Astrocyte of the cerebellum (primary cell): ENCODE measurements around the gene CD58.

Source experiments
- DNase-seq: peaks from one replicate; pipeline ENCODE4 v3.0.0-alpha.2; 2011; ENCODE audit warnings: low read depth
- H3K4me3 ChIP-seq: 2 replicates; pipeline ENCODE4 v1.5.1; 2011; ENCODE audit warnings: mild to moderate bottlenecking, low read depth, low read length, moderate library complexity
- in situ Hi-C: cut with HindIII; loops from 2 replicates; pipeline ENCODE4 v1.10.0; 2017; ENCODE audit warnings: low sequenced_read_pairs
- TF ChIP-seq, protein P1 (sequence below): IDR thresholded peaks from 2 replicates; pipeline ENCODE4 v1.5.1; 2012; ENCODE audit warnings: low read length, low read depth, moderate library complexity, mild to moderate bottlenecking; ENCODE audit errors: missing control alignments

Gene CD58

DNA sequence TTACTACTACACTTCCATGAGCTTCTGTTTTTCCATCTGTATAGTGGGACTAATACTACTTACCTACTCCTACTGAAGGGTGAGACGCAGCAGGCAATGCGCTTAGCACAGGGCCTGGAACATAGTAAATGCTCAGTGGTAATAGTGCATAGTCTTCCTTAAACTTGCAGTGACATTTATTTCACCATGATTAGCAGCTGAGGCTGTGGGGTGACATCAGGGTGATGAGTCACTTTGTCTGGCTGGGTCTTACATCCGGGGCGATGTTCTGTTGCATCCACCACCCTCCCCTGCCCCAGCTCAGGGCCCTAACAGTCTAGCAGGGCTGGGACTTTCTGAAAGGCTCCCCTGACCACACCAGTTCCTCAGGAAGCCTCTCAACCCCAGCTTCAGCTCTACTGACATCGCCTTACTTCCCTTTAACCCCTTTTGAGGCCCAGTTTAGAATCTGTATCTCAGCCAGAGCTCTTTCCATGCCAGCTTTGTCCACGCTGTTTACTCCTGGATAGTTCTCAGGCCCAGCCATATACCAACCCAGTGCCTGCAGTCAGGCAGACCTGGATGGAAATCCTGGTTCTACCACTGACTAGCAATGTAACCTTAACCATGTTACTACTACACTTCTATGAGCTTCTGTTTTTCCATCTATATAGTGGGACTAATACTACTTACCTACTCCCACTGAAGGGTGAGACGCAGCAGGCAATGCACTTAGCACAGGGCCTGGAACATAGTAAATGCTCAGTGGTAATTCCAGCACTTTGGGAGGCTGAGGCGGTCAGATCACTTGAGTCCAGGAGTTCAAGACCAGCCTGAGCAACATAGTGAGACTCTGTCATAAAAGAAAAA, 66.3 kb downstream of the CD58 start:
- in situ Hi-C loops, result no loop called here
- H3K4me3 ChIP-seq, result no peak overlapping the region
- no peak for DNase-seq
- TF ChIP-seq, protein P1, sequence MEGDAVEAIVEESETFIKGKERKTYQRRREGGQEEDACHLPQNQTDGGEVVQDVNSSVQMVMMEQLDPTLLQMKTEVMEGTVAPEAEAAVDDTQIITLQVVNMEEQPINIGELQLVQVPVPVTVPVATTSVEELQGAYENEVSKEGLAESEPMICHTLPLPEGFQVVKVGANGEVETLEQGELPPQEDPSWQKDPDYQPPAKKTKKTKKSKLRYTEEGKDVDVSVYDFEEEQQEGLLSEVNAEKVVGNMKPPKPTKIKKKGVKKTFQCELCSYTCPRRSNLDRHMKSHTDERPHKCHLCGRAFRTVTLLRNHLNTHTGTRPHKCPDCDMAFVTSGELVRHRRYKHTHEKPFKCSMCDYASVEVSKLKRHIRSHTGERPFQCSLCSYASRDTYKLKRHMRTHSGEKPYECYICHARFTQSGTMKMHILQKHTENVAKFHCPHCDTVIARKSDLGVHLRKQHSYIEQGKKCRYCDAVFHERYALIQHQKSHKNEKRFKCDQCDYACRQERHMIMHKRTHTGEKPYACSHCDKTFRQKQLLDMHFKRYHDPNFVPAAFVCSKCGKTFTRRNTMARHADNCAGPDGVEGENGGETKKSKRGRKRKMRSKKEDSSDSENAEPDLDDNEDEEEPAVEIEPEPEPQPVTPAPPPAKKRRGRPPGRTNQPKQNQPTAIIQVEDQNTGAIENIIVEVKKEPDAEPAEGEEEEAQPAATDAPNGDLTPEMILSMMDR, result no peak

DNA sequence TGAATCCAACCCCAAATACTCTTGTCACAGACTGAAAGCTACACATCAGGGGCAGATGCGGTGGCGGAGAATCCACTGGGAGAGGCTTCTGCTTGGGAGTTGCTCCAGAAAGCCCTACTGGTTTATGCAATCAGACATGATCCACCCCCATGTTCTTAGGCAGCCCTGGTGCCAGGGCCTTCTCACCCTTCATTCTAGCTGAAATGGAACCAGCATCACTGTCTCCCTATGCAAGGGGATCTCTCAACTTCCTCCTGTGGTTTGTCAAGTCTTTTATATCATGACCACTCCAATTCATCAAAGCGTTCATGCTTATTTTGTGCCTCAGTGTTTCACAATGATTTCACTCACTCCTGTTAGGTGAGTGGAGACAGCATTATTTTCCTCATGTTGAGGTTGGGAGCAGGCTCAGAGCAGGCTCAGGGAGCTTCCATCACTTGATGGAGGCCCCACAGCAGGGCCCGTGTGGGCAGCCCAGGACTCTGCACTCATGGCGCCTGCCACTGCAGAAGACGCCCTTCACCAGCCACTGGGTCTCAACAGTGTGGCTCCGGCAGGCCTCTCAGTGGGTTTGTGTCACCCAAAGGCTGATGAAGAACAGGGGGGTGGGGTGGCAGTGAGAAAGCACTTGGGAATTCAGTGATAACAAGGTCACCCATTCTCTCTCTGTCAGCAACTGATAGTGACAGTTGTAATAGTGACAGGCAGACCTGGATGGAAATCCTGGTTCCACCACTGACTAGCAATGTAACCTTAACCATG, 67.1 kb downstream of the CD58 start:
- DNase-seq, result no peak

DNA sequence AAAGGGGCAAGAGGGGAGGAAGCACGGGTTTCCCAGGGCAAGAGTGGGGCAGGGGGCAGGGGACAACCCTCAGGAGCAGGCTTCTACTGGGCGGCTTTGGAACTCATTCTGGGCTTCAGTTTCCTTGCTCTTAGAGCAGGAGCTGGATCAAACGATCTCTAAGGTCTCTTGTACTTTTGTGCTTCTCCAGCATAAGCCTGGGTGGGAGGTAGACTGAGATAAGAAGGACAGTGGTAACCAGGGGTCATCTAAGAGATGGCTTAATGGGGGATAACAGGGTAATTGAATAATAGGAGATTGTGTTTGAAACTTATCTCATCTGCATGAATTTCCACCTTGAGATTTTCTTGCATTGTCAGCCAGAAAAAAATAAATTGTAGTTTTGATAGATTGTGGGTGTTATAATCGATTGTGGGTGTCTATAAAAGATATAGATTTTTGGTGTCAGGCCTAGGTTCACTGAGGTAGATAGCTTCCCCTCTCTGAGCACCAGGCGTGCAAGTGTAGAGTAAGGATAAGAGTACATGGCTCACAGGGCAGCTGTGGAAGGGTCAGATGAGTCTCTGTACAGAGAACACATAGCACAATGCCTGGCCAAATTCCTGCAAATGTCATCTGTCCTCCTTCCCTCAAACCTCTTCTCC, 68.0 kb downstream of the CD58 start:
- TF ChIP-seq, protein P1, result no peak
- no peak overlapping the region for H3K4me3 ChIP-seq
- in situ Hi-C loops, result no loop called here
- DNase-seq, result no peak

More for the DNA sequence above, 67.1 kb downstream of the CD58 start:
- TF ChIP-seq, protein P1, result no peak
- H3K4me3 ChIP-seq, result no peak overlapping the region
- in situ Hi-C loops, result no loop called here

DNA sequence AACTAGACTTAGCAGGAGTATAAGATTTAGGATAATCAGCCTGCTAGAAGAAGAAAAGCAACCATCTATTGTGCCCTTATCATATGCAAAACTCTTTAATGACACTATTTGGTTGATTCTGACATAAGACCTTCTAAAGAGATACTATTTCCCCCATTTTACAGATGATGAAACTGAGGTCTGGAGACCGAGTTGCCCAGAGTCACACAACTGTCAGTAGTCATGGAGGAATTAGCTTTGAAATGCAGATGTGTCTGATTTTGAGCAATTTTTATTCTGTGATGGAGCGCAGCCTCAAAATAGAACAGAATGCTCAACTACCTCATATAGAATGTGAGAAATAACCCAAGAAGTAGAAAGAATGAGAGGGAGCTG, 69.0 kb downstream of the CD58 start:
- in situ Hi-C loops, result no loop called here
- H3K4me3 ChIP-seq, result no peak overlapping the region
- TF ChIP-seq, protein P1, result no peak
- DNase-seq, result no peak

DNA sequence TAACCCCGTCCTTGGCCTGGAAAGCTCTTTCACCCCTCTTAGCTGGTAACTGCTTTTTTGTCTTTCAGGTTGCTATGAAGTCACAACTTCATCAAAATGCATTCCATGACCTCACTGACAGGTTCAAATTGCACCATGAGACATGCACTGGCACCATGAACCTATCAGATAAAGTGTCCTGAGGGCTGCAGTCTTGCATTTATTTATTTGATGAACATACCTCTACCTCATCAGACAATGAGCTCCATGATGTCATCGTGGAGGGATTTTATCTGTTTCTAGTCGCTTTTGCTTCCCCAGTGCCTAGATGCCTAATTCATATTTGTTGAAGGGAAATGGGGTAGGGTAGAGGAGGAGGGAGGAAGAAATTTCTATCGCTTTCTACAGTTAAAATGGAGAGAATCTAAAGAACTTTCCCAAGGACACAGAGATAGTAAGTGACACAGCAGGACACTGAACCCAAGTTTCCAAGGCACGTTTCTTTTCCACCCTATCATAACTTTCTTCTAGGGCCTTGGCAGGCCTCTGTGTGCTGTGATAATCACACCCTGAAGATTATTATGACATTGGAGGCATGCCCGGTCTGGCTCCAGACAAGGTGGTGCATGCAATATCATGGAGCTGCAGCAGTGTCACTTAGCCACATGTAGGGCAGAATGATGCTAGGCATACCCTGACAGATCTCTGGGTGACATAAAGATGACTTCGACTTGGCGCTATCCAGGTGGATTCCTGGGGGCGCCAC, 69.5 kb downstream of the CD58 start:
- TF ChIP-seq, protein P1, result no peak
- in situ Hi-C loops, result no loop called here
- no peak overlapping the region for H3K4me3 ChIP-seq
- DNase-seq, result no peak
